ENCODE measurements around the gene ABR.

DNA sequence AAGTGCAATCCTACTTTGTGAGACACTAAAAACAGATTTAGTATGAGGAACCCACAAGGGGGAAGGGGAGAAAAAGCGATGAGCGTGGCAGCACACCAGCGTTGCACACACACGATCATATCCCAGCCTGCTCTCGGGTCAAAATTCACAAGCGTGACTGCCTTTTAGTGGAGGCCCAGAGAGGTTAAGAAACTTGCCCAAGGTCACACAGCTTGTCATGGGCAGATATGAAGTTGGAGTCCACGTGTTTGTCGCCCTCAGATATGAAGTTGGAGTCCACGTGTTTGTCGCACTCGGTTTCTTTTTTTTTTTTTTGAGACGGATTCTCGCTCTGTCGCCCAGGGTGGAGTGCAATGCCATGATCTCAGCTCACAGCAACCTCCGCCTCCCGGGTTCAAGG is 124.5 kb downstream of the ABR start:
- TF ChIP-seq, protein P1, sequence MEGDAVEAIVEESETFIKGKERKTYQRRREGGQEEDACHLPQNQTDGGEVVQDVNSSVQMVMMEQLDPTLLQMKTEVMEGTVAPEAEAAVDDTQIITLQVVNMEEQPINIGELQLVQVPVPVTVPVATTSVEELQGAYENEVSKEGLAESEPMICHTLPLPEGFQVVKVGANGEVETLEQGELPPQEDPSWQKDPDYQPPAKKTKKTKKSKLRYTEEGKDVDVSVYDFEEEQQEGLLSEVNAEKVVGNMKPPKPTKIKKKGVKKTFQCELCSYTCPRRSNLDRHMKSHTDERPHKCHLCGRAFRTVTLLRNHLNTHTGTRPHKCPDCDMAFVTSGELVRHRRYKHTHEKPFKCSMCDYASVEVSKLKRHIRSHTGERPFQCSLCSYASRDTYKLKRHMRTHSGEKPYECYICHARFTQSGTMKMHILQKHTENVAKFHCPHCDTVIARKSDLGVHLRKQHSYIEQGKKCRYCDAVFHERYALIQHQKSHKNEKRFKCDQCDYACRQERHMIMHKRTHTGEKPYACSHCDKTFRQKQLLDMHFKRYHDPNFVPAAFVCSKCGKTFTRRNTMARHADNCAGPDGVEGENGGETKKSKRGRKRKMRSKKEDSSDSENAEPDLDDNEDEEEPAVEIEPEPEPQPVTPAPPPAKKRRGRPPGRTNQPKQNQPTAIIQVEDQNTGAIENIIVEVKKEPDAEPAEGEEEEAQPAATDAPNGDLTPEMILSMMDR (IDR thresholded peaks at IDR 0.05) = no peak
- TF ChIP-seq POLR2A (IDR thresholded peaks at IDR 0.05) = no peak

Measured in transverse colon (tissue), 3 donors.